HG03439 (cell line): ENCODE data around the gene ATG4C.

ENCODE experiments used
- ATAC-seq: cut with Tn5 transposase; IDR thresholded peaks from one replicate; pipeline ENCODE4 v1.9.1; 2021; ENCODE audit warnings: mild to moderate bottlenecking, moderate library complexity; ENCODE audit not compliant: unreplicated experiment

Gene ATG4C

GRCh38 chr1:62836856-62837540 is 53.1 kb downstream of the ATG4C start:
- no peak for ATAC-seq

- no peak for ATAC-seq
Measured at GRCh38 chr1:62840555-62840954, 56.6 kb downstream of the ATG4C start.

GRCh38 chr1:62841587-62842169 is 57.7 kb downstream of the ATG4C start:
- no peak for ATAC-seq

GRCh38 chr1:62844030-62844429 is 60.1 kb downstream of the ATG4C start:
- ATAC-seq: no peak

GRCh38 chr1:62849031-62849430 is 65.1 kb downstream of the ATG4C start:
- no peak for ATAC-seq

- no peak for ATAC-seq
Measured at GRCh38 chr1:62852253-62852652, 68.3 kb downstream of the ATG4C start.

GRCh38 chr1:62856960-62857359 is 73.0 kb downstream of the ATG4C start:
- ATAC-seq: no peak

- ATAC-seq: no peak
Measured at GRCh38 chr1:62869217-62869754, 85.4 kb downstream of the ATG4C start.

GRCh38 chr1:62870148-62870547 is 86.2 kb downstream of the ATG4C start:
- no peak for ATAC-seq

GRCh38 chr1:62875676-62876075 is 91.7 kb downstream of the ATG4C start:
- ATAC-seq: no peak

GRCh38 chr1:62876535-62876934 is 92.6 kb downstream of the ATG4C start:
- ATAC-seq: no peak

GRCh38 chr1:62877579-62877978 is 93.6 kb downstream of the ATG4C start:
- ATAC-seq: no peak

GRCh38 chr1:62879962-62880361 is 96.0 kb downstream of the ATG4C start:
- ATAC-seq: no peak

- no peak for ATAC-seq
Measured at GRCh38 chr1:62882201-62883104, 98.5 kb downstream of the ATG4C start.

GRCh38 chr1:62884156-62884740 is 100.3 kb downstream of the ATG4C start:
- no peak for ATAC-seq

- ATAC-seq: no peak
Measured at GRCh38 chr1:62887799-62888507, 104.0 kb downstream of the ATG4C start.

- ATAC-seq: no peak
Measured at GRCh38 chr1:62891956-62892562, 108.1 kb downstream of the ATG4C start.

GRCh38 chr1:62897788-62898187 is 113.9 kb downstream of the ATG4C start:
- no peak for ATAC-seq

GRCh38 chr1:62900566-62900965 is 116.6 kb downstream of the ATG4C start:
- no peak for ATAC-seq

GRCh38 chr1:62901650-62902049 is 117.7 kb downstream of the ATG4C start:
- no peak for ATAC-seq
